Renal cortical epithelial cell (primary cell): Measurements from ENCODE around the gene ADAM33. TPM values are rescaled to one million over a fixed set of nuclear protein-coding genes. Genes with fewer than 3 reads are reported as not detected.

Experiments
- DNase-seq: peaks from one replicate; pipeline ENCODE4 v3.0.0-alpha.2; 2011; ENCODE audit warnings: low read depth
- total RNA-seq: library from RNA; depleted of rRNA; stranded (reverse); fragments of >200 nt; gene quantifications from 2 replicates; pipeline ENCODE4 v1.2.3, GENCODE V29; 2014

The ADAM33 gene
- total RNA-seq, 1 donor from 2014 or later = 0.10 TPM

DNA sequence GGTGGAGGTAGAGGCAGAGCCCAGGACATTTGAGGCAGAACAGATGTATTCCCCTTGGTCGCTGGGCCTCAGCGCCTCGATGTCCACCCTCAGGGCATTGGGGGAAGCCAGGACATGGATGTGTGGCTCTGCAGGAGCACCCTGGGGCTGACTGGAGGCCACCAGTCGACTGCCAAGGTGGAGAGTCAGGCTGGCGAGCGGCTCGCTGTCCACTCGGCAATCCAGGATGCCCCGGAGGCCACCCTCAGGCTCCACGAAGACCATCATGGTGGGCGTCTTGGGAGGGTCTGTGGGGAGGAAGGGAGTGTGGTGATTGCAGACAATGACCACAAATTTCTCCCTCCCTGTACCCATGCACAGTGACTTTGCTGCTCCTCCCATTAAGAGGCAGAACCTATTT, 8.2 kb upstream of the ADAM33 start:
- DNase-seq = no peak

DNA sequence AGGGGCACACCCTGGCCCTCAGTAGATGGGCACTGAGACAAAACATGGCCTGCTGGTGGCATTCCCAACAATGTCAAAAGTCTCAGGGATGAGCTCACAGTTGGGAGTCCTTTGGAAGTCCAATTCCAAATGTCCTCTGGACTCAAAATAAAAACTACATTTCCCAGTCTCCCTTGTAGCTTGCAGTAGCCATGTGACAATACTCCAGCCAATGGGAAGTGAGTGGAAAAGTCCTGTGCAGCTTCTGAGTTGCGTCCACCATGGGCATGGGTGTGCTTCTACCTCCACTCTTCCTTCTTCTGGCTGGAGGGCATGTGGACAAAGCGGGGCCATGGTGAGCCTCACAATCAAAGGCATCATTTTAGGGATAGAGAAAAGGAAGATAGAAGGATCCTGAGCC, 5.8 kb upstream of the ADAM33 start:
- DNase-seq = peak; percentile 54

DNA sequence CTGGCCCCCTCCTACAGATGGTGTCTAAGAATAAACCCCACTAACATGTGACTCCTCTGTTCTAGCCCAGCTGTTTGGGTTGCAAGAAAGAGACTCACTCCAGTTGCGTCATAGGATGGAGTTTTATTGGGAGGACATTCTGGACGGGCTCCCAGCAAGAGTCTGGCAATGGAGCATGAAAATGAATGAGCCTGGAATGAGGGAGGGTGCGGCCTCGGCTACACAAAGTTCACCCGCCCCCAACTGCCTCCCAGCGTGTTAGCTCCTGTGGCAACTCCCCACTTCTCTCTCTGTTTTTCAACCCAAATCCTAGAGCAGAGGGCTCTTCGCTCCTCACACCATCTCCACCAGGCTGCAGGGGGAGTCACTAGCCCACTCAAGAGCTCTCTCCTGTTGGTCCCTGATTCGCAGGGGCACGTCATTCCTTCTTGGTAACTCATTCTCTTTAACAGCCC, 5.1 kb upstream of the ADAM33 start:
- DNase-seq = peak; percentile 84

DNA sequence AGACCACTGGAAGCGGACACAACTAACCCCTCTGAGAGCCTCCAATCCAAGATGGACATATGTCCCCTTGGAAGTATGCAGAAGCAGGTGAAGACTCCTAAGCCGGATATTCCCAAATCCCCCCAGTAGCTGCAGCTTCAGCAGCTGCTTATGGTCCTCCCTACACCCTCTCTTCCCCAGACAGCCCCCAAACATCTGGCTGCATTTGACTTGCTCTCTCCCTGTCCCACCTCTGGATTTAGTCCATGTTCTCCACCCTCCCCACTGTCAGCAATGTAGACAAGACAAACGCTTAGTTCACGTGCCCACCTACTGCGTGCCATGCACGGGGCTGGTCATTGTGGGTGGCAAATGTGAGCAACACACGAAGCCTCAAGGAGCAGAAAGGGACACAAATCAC, 4.6 kb upstream of the ADAM33 start:
- no peak for DNase-seq

DNA sequence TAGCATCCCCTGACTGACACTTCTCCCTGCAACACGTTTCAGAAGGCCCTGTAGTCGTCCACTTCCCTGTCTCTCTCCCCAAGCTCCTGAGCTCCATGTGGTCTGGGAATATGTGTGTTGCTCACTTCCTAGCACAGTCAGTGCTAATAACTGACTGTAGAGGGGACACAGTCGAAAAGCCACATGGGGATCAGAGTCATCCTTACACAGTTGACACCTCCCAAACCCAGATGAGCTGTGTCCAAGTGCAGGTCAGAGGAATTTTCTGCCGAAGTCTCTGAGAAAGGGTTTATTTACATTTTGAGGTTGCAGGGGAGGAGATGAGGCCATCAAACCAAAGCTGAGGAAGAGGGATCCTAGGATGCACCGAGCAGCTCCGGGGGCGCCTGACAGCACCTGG, 3.5 kb upstream of the ADAM33 start:
- DNase-seq = no peak

- DNase-seq = no peak
These were observed 369 bp downstream of the ADAM33 start for GRCh38 chr20:3681352-3681930.

DNA sequence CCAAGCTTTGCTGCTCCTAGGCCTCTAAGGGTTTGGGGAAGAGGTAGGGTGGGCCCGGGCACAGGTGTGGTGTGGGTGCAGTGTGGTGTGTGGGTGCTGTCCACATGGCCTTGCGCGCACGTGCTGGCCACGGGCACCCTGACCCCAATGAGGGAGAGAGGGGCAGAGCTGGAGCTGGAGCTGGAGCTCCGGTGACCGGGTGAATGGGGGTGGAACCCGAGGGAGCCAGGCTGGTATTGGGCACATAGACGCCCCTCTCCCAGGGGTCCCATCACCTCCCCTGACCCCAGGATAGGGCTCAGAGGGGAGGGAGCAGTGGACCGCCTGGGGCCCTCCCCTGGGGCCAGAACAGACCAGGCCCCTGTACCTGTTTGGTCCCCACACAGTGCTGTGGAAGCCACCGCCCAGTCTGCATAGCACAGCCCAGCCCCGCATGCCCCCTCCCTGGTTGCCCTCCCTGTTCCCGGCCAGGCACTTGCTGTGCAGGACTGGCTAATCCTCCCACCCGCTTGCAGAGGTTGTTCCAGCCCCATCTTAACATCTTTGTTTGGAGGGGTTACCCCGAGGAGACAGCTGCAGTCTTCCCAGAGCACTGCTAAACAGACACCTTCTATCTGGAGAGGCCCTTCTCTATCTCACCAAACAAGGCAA, 984 bp downstream of the ADAM33 start:
- no peak for DNase-seq

DNA sequence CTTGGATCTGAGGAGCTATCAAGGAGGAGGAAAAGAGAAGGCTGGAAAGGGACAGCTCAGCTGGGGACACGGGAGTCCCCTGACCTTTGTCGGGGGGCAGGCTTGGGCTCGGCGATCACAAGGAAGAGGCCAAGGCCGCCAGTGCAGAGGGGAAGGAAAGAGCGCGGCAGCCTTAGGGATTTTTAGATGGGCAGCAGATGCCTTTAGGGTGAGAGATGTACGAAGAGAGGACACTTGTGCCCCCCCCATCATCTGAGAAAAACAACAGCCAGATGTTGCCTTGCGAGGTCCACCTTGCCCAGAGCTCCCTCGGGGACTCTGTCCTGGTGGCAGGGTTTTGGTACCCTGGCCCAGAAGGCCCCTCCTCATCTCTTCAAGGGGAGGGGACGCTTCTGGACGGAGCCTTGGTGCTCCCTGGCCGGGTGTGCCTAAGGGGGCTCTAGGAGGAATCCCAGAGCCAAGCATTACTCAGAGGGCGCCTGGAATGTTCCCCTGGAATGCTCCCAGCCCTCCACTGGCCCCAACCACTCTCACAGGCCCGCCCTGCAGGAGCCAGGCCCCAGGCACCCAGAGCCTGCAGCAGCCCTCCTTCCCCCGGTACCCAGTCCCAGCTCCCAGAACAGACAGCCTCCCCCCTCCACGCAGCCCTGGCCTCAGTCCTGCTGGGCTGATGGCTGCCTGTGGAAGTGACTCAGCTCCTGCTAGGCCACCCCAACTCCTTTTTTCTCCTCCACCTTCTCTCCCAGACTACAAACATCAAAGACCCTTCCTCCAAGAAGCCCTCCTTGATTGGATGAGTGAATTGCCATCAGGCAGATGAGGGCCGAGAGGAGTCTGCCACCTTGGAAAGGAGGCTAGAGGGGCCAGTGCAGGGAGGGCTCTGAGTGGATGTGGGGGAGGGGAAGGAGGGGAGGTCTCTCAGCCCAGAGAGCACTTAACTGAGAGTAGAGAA, 1.8 kb downstream of the ADAM33 start:
- DNase-seq = no peak

DNA sequence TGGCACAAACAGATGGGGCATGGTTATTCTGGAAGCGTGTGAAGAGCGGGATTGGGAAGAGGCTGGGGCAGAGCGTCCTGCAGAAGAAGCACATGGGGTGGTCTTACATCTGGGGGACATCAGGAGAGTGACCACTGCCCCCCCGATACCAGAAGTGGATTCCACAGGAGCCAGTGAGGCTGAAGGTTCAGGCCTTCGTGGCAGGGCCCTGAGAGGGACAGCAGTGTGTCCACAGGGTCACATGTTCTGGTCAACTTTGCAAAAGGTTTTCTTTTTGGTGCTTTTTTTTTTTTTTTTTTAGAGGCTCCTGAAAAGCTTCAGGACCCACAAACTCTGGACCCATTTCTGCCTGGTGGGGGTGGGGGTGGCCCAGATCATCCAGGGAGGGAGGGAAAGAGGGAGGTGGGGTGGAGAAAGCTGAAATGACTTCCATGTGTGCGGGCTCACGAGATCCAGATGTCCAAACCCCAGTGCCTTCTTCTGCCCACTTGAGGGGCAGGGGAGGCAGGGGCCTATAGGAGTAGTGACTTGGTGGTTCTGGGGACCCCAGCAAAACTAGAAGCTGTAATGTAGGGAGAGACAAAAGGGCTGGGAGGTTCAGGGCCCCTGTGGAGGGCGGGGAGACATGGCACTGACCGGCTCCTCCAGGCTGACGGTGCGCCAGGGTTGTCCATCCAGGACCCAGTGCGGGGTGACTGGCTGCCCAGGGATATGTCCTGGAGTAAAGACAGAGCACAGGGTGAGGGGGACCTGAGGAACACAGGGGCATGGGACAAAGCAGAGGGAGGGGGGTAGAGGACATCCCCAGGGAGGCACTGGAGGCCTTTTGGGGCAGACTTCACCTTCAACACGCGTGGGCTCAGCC, 2.7 kb downstream of the ADAM33 start:
- no peak for DNase-seq

DNA sequence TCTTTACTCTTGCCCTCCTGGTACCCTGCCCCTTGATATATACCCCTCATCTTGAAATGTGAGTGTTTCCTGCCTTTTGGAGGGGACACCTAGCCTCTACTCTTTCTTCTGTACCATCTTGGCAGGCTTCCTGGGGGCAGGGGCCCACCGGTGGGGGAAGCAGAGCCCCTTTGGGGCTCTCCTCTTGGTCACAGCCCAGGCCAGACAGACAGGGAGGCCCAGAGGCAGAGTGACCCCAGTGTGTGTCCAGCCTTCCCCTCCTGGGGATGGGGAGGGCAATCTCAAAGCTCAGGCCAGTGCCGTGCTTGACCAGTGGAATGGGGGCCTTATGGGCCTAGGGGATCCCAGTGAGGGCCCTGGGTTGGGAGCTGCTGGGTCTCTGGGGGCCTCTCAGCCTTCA, 3.6 kb downstream of the ADAM33 start:
- no peak for DNase-seq

DNA sequence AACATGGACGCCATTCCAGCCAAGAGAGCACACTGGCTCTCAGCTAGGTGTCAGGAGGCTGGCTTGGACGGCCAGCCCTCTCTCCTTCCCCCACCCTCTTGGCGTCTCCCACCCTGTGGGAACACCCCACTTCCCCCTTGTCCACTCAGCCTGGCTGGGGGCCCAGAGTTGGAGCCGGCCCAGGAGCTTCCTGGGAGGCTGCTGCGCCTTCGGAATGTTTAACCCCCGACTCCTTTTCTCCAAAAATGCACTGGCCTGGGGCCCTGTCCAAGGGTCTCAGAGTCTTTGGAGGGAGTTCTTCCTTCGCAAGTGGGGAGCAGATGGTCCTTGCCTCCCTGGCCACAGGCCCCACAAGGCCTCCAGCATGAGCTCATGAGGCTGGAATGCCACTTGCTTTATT, 4.1 kb downstream of the ADAM33 start:
- no peak for DNase-seq

GRCh38 chr20:3674995-3675900, 6.6 kb downstream of the ADAM33 start:
- no peak for DNase-seq

- DNase-seq = no peak
These were observed 7.4 kb downstream of the ADAM33 start for GRCh38 chr20:3674447-3674846.

- no peak for DNase-seq
These were observed 8.4 kb downstream of the ADAM33 start for GRCh38 chr20:3673221-3674070.

- DNase-seq = no peak
These were observed 9.2 kb downstream of the ADAM33 start for GRCh38 chr20:3672547-3673171.

DNA sequence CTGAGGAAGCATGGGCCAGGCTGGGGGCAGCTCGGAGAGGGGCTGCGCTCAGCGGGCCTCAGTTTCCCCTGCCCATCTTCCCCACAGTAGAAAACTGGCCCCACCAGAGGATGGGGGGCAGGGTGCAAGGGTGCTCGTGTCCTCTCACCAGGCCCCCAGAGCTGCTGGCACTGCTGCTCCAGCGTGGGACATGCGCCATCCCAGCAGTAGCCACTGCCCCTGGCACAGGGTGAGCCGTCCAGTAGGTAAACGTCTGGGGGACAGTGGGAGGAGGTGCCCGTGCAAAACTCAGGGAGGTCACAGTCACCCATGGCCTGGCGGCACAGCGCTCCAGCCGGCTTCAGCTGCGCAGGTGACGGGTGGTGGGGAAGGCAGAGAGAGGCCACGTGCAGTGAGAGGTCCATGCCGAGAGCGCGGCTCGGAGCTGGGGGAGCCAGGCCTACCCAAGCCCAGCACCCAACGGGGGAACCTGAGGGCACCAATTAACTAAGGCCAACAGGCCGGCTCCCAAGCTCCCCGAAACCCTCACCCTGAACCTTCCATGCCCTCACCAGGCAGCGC, 9.7 kb downstream of the ADAM33 start:
- DNase-seq = no peak

DNA sequence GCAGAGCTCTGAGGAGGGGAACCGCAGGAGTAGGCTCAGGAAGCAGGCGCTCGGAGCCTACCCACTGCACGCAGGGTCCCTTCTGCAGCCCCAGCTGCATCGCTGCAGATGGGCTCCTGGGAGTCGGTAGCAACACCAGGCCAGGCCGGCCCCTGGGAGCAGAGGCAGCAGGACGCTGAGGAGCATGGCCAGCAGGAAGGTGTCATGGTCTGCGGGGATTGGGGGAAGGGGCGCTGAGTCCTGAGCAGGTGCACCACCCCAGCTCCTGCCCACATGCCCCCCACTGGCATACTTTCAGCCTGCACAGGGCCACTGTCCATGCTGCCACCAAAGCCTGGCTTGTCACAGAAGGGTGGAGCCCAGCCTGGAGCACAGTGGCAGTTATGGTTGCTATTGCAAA, 10.9 kb downstream of the ADAM33 start:
- no peak for DNase-seq

DNA sequence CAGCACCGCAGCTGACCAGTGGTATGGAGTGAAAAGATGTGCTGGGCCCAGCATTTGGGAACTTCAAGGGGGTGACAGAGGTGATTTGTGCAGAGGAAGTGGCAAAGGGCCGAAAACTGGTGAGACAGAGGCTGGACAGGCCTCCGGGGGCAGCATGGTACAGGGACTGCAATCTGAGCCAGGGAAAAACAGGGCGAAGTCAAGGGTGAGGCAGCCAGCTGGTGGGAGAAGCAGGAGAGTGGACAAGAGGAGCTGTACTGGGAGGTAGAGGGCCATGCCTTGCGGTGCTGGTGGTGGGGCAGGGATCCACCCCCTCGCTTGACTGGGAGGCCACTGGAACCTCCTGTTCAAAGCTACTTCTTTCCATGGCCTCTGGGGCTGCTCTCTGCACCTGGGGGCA, 11.3 kb downstream of the ADAM33 start:
- no peak for DNase-seq
